GM21515 (cell line): Measurements from ENCODE around the gene WRNIP1.
A peak's percentile ranks its signal among the peaks of the same experiment; 100 is the strongest.

Experiments used
- ATAC-seq: cut with Tn5 transposase; IDR thresholded peaks from one replicate; pipeline ENCODE4 v1.9.1; 2021; ENCODE audit not compliant: unreplicated experiment

The WRNIP1 gene

DNA sequence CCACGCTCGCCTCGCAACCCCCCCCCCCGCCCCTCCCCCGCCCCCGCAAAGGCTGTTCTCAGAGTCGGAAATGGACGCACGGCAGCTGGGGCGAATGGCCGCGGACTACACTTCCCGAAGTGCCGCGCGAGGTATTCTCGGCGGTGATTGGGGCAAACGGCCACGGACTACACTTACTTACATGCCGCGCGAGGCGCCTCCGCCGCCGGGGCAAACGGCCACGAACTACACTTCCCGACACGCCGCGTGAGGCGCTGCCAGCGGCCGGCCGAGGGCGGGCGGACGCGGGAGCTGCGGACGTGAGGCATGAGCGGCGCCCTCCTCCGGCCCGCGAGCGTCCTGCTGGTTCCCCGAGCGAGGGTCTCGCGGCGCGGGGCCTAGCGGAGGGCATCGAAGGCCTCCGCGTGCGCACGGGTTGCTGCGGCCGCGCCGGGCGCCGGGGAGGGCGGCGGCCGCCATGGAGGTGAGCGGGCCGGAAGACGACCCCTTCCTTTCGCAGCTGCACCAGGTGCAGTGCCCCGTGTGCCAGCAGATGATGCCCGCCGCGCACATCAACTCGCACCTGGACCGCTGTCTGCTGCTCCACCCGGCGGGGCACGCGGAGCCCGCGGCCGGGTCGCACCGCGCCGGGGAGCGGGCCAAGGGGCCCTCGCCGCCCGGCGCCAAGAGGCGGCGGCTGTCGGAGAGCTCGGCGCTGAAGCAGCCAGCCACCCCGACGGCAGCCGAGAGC, at the start of gene WRNIP1:
TSS of gene WRNIP1 (plus strand) at position 228 of the 730 bp plus-strand sequence. CDS start at position 458, 230 bp downstream.
- ATAC-seq: peak; percentile 86

DNA sequence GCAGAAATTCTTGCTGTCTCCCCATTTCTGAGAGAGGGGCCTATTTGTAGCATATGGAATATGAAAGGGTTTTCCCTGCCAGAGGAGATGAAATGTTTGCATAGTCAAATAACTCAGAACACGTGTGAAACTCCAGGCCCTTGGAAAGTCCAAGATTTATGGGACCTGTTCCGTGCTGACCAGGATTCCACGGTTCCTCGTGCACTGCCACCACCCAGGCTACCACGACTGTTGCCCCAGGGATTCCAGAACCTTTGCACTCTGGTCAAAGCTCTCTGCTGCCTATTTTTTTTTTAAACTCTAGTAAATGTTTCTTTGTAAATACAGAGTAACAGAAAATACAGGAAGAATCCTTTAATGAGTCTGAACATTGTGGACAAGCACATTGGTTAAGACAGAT, 49.5 kb upstream of the WRNIP1 start:
- no peak for ATAC-seq

DNA sequence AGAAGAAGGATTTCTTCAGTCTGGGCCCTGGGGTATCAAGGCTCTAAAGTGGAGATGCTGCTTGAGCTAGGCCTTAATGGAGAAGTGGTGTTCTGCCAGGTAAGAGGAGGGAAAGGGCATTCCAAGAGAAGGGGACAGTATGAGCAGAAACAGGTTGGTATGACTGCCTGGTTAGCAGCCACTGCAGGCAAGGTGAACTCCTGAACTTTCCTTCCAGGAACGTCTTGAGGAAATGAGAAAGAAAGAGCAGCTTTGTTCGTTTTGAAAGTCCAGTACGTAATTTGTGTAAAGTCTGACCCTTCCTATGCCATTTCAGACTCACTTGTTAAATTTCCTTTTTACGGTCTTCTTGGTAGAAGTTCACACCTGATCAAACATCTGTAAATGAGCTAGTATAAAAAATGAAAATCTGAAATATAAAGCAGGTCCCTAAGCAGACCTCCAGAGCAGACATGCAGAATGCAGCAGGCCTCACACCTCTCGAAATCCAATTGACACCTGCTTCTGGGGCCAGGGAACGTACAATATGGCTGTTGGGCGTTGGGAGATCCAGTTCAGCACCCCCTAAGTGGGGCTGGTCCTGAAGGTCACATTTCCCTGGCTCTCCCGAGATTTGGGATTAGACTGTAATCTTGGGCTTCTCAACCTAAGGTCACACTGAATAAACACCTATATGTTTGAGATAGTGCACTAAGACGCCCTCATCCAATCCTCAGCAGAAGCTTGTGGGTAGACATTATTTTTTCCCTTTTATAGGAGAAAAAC, 48.1 kb upstream of the WRNIP1 start:
- ATAC-seq: no peak

DNA sequence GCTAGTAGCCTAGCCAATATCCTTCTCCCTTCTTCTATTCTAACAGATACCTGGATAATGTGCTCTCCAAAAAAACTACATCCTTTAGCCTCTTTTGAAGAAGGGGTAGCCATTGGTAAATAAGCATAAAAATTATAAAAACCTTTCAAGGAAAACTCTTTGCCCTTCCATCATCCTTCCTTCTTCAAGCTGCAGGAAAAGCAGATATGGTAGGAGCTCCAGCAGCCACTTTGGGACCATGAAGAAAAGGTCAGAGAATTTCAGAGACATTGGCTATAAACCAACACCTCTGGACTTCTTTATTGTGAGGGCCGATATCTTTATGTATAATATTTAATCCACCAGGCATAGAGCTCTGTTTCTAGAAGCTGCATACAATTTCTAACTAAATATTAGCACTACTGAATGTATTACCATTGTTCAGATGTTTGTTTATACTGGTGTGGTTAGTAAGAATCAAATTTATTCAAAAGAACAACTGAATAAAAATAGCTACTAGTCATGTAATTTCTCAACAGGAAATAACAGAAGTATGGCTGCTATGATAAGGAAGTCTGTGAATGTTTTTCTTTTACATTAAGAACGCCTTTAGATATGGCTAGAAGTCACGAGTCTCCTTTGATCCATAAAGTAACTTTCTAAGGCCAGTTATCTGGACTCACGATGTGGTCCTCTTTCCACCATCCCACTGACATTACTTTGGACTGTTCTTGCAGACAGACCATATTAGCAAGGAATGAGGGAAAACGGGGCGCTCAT, 46.7 kb upstream of the WRNIP1 start:
- no peak for ATAC-seq

DNA sequence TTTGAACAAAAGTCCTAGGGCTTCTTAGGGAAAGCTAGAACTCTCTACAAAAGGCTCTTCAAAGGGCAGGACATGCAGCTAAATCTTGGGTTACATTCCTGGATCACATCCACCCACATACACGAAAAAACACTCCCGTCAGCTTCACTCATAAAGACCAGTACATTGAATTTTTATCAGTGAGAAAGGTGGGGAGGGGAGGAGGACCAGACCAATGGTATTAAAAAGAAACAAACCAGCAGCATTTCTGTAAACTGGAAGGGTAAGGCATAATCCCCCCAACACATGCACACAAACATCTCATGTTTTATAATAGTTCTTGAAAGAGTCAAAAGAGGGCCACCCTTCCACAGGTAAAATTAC, 46.1 kb upstream of the WRNIP1 start:
- ATAC-seq: no peak

DNA sequence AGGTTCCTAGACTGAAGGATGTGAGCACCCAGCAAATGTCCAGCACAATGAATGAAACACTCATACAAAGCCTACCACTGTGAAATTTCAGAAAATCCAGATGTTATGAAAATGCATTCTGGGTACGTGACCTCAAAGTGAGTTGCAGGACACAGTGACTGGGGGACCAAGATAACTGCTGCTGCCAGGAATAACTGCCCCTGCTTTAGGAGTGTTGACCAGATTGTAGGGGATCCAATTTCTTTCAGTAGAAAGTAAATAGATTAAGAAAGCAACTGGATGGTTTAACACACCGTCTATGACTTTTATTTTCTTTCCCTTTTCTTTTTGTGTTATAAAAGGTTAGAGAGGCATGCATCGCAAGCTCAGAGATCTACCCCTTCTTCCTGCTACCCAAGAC, 44.0 kb upstream of the WRNIP1 start:
- no peak for ATAC-seq

DNA sequence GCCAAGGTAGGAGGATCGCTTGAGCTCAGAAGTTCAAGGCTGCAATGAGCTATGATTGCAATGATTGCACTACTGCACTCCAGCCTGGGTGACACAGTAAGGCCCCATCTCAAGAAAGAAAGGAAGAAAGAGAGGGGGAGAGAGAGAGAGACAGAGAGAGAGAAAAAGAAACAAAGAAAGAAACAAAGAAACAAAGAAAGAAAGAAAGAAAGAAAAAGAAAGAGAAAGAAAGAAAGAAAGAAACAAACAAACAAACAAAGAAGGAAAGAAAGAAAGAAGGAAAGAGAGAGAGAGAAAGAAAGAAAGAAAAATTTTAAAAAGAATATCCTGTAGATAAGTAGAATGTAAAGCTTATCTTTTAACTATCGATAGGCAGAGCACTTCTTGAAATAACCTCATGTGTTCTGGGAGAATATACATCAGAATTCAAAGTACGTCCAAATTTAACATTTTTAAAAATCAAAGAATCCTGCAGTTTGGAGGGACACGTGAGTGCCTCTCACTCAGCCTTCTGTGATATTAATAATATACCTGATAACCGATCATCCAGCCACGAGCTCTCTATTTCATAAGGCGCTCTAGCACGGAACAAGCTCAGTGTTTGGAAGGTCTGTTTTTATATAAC, 39.7 kb upstream of the WRNIP1 start:
- no peak for ATAC-seq

DNA sequence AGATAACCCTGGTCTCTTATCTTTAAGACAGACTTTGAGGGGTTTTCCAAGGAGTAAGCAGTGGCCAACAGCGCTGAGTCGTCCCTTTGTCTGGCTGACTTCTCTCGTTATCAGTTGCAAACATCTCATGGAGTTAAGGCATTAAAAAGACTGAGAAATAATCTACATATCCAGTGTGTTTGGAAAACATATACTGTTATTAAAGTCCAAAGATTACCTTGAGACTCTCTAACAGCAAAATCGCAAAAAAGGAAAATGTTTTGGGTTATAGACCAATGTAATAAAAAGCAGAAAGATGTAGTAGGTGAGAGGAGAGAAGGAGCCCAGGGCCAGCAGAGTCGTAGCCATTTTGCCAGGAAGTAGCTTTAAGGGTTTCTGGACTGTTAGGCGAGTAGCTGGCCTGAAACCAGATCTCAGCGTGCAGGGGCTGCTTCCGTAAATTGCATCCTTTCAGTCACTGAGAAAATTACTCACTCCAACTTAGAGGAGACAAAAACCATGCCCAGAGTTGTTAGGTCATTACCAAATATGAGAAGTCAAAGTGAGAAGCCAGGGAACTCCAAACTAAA, 39.1 kb upstream of the WRNIP1 start:
- ATAC-seq: peak; percentile 52

DNA sequence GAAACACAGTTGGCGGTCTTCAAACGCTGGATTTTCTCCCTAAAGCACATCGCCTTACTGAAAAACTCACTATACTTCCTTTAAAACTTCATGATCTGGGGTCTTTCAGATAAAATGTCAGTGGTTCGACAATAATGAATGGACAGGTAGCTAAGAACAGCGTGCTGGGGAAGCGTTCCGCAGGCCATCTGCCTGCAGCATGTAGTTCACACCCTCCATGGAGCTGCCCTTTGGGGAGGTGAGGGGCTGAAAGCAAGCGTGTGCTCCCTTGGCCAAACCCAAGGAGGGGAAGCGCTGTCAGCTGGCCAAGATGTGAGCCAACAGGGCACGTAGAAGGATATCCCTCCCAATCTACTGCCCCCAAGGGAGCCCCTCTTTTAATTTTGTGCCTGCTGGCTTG, 35.3 kb upstream of the WRNIP1 start:
- no peak for ATAC-seq

DNA sequence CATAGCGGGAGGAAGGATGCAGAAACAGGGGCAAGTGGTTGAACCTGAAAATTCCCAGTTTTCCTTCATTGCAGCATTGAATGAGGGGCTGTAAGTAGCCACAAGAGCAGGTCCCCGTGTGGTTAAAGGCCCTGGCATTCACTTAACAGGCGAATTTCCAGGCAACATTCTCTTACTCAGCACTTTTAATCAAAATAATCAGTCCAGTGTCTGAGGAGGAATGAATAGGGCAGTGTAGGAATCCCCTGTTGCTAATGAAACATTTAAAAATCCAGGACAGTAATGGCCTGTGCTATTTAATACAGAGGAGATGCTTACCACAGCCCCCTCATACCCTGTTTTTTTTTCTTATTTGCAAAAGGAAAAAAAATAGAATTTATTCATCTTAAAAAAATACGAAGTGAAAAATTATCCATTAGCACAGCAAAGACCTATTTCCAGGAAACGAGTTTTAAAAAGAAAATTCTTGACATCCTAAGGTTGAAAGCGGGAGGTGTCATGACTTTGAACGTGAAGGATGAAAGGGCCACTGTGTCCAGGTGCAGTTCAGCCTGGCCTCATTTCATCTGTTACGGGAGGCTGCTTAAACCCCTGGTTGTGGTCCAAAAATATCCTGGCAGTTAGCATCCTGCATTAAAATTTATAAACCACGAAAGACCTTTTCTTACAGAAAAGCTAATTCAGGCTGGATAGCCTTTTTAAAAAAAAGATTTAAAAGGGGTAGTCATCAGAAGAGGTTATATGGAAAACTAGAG, 34.7 kb upstream of the WRNIP1 start:
- no peak for ATAC-seq

DNA sequence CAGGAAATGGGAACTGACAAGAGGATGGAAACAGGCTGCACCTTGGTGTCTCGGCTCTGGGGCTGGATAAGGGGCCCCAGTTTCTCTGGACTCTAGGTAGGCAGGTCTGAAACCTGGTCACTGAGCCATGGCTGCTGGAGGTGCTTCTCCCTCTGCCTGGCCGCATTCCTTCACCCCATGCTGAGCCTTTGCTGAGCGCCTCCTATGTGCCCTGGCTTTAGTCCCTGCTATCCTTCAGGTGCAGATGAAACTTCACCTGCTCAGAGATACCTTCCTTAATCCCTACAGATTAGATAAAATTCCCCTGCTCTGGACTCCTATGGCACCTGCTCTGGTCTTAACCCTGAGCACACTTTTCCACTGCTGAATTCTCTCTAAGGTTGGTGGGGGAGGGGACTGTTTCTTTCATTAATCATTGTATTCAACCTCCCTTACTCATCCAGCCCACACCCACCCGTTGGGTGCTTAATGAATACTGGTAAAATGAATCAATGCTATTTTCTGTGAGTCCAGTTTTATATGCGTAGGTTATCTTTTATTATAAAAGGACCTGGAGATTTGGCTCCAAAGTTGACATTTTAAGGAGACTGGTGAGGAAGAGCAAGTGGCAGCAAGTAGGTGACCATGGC, 33.8 kb upstream of the WRNIP1 start:
- no peak for ATAC-seq

DNA sequence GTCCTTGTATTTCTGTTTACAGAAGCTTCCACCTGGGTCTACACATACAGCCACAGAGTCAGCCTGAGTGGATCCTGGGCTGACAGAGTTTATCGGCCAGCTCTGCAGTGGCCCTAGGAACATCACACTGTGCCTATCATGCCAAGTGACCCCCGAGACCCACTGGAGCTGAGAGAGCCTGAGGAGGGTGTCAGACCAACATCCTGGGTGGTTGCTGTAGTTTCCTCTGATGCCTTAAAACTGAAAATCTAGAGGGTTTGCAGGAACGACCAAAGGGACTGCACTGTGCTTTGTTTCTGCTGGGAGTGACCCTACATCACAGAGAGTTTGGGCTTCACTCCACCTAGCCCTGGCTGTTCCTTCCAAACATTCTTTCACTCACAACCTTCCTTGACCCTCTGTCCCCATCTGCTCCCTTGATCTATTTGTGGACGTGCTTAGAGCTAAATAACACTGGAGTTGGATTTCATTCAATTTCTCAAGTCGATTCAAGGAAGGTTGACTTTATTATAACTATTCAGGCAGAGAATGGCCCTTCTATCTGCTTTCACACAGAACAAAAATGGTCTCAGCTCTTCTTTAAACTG, 32.6 kb upstream of the WRNIP1 start:
- ATAC-seq: no peak

DNA sequence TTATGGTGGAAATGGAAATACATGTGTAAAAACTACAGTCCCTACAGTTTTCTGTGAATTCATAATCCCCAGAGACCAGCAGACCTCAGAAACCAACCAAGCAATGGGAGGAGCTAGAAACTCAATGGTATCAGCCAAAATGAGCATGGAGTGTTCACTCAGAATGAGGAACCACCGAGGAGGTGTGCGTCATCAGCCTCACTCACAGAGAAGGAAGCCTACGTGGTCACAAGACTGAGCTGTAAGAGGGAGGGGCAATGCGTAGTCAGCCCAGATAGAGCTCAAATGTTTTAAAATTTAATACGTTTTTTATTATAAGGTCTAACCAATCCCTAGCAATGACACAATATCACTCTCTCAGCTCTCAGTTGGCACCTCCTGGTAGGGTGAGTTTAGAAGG, 31.9 kb upstream of the WRNIP1 start:
- ATAC-seq: peak; percentile 79

DNA sequence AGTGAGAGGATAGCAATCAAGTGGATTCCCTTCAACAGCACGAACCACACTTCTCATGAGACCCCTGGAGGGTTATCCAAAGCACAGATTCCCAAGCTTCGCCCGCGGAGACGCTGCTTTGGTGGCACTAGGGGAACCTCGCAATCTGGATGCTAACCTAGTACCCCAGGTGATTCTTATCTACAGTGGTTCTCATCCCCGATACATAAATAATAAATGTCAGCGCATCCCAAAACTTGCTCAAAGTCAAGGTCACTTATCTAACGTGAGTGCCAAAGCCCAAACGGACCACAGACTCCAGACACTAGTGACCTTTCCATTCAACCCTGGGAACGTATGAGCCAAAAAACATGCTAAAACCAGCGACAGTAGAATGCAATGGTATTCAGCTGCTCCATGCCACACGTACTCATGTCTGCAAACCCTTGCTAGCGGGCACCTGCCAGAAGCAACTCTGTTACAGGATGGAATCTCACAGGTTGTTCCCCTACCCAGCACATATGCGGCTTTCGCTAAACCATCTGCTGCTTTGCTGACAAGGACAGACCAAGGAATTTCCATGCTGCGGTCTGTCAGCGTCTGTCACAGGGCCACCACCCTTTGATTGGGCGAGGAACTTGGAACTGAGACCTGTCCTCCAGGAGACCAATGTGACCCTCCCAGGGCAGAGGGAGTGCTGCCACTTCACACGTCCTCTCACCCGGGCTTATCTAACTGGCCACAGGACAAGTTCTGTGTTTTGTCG, 31.3 kb upstream of the WRNIP1 start:
- no peak for ATAC-seq

DNA sequence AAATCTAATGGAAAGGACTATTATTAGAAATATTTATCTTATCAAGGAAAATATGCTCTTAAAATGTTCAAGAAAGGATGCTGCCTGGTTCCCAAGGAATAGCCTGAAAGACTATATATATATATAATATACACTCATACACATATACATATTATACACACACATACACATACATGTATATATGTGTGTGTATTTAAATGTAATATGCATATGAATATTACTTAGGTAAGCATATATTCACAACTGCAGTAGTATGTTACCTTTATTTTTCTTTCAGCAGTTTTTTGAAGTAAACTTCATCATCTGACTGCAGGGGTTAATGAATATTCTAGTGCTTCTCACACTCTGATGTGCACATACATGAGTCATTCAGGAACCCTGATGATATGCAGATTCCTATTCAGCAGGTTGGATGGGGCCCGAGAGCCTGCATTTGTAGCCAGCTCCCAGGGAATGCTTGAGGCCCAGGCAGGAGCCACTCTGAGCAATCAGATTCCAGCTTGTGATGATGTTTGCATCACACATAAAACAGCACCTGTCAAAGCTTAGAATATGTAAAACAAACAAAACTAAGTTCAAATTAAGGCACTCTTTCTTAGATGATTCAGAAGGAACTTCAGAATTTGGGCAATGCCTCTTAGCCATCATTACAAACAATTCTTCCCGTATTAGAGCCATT, 30.6 kb upstream of the WRNIP1 start:
- ATAC-seq: no peak

DNA sequence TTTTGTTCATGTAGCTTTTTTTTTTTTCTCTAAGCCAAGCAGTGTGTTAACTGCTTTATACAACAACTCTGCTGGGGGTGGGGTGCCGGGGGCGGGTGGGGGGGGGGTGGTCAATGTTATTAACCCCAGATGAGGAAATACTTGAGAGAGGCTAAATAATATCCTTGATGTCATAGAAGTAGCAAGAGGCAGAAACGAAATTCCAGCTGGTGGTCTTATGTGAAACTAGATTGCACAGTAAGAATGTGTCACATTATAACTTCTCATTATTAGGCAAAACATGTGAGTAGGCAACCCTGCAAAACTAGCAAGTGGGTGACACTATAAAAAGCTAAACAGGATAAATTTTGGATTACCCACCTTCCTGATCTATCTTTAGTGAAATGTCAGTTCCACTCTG, 27.3 kb upstream of the WRNIP1 start:
- no peak for ATAC-seq

DNA sequence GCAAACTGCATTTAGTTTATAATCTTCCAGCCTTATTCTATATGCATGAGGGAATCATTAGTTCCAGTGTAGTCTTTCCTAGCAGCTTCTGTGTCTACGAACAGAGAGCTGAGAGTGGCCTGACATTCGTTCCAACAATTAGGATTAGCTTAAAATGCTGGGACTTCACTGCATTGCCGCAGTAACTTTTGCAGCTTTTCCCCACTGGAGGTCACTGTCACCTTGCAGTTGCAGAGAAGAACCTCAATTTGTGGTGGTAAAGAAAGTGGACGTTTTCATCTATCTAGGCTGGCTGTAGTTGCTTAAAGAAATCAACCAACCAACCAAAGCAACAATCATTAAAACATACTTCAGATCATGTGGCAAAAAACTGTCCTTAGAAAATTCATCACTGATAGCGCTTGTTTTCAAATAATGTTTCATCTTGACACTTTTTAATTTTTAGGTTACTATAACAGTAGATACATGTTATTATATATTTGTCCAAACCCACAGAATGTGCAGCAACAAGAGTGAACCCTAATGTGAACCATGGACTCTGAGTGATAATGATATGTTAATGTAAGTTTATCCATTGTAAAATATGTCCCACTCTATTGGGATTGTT, 26.7 kb upstream of the WRNIP1 start:
- no peak for ATAC-seq

DNA sequence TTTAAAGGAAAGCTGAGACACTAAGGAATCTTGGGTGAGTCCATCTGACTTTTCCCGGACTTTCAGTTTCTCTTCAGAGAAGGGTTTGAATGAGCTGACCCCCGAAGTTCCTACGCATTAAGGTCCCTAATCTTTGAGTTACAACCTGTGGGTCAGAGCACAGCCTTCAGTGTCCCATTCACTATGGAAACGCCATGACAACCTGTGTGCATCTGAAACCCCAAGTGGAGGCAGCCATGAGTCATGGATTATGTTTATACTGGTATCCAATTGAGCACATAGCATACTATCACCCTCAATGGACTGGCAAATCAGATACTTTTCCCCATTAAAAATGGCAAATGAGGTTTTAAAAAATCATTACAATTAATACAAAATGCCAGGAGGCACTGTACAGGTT, 25.9 kb upstream of the WRNIP1 start:
- ATAC-seq: no peak
